HCT116 (cell line): ENCODE results near the gene MCRS1. TPM values are rescaled to one million over a fixed set of nuclear protein-coding genes. Genes with fewer than 3 reads are reported as not detected.
A peak's percentile ranks its signal among the peaks of the same experiment; 100 is the strongest.

Experiments
- ATAC-seq: fragments of 200-7000 bp; cut with Tn5 transposase; 2 replicates; pipeline ENCODE4 v1.9.1; 2020; ENCODE audit warnings: mild to moderate bottlenecking, moderate library complexity
- BruUV-seq: library from RNA; stranded (reverse); fragments of 400-500 nt; replicated peaks from 2 replicates; lab custom pipeline; 2021; lab: Mats Ljungman, UMichigan
- CTCF ChIA-PET: fragments of 300-600 bp; sonication (Branson Sonifier 250); formaldehyde crosslinking; loops from one replicate; lab custom pipeline; 2021; ENCODE audit warnings: antibody characterized with exemption; lab: Charles Lee
- POLR2A ChIA-PET: fragments of 300-600, 350-600 bp; sonication (Branson Sonifier 250); formaldehyde crosslinking; loops from one replicate; lab custom pipeline; 2021; ENCODE audit warnings: antibody characterized with exemption; lab: Charles Lee
- RAD21 ChIA-PET, 2 experiments: fragments of 300-600 bp; sonication (Branson Sonifier 250); formaldehyde crosslinking; loops; one replicate each; lab custom pipeline; 2023; ENCODE audit warnings: low total read pairs in 2 of 2; ENCODE audit not compliant: uncharacterized antibody in 2 of 2, unreplicated experiment in 2 of 2, low non-redundant PET in 1 of 2; lab: Charles Lee
- DNase-seq: peaks from one replicate; pipeline ENCODE4 v3.0.0-alpha.2; 2010; ENCODE audit warnings: low read depth, low spot score
- H2AFZ ChIP-seq: fragments of 200-600 bp; shearing (Covaris generic), sonication (generic); 2 replicates; pipeline ENCODE4 v1.6.1; 2017; ENCODE audit warnings: low read depth, mixed run types, mixed read lengths, antibody characterized with exemption, low read length; ENCODE audit not compliant: poor library complexity, severe bottlenecking
- H3K27ac ChIP-seq: 2 replicates; pipeline ENCODE4 v1.5.1; 2012; ENCODE audit warnings: low read depth, low read length
- H3K27me3 ChIP-seq: fragments of 200-600 bp; sonication (generic); 2 replicates; pipeline ENCODE4 v1.6.1; 2016; ENCODE audit warnings: mixed run types, low read length, mixed read lengths; ENCODE audit not compliant: insufficient read depth
- H3K36me3 ChIP-seq, 2 experiments: fragments of 200-500 bp in 1 of 2; fragments of 200-600 bp in 1 of 2; sonication (Bioruptor generic) in 1 of 2; sonication (generic) in 1 of 2; 2 replicates each; pipeline versions ENCODE4 v1.5.1 to v1.6.1; 2014 to 2016; ENCODE audit warnings: low read length in 2 of 2, inconsistent platforms in 1 of 2, mixed read lengths in 1 of 2, mixed run types in 1 of 2; ENCODE audit not compliant: insufficient read depth in 2 of 2, control insufficient read depth in 1 of 2
- H3K4me1 ChIP-seq, 2 experiments: fragments of 200-600 bp in 1 of 2; sonication (generic) in 1 of 2; 2 replicates each; pipeline versions ENCODE4 v1.5.1 to v1.6.1; 2012 to 2017; ENCODE audit warnings: low read length in 2 of 2, inconsistent platforms in 1 of 2, mild to moderate bottlenecking in 1 of 2, mixed read lengths in 1 of 2, mixed run types in 1 of 2, moderate library complexity in 1 of 2; ENCODE audit not compliant: insufficient read depth in 2 of 2, control insufficient read depth in 1 of 2
- H3K4me2 ChIP-seq: fragments of 200-600 bp; sonication (generic); 2 replicates; pipeline ENCODE4 v1.6.1; 2017; ENCODE audit warnings: mixed run types, low read length, mixed read lengths
- H3K4me3 ChIP-seq, 2 experiments: fragments of 200-600 bp in 1 of 2; sonication (generic) in 1 of 2; replicated peaks in 1 of 2; 2 replicates each; pipeline ENCODE4 v1.5.1; 2011 to 2016; ENCODE audit warnings: low read length in 2 of 2, control low read depth in 1 of 2, low read depth in 1 of 2, mild to moderate bottlenecking in 1 of 2, mixed read lengths in 1 of 2, mixed run types in 1 of 2
- H3K79me2 ChIP-seq: fragments of 200-600 bp; sonication (generic); 2 replicates; pipeline ENCODE4 v1.6.1; 2017; ENCODE audit warnings: mild to moderate bottlenecking, mixed run types, low read length, moderate library complexity, mixed read lengths; ENCODE audit not compliant: insufficient read depth
- H3K9ac ChIP-seq: fragments of 200-600 bp; sonication (generic); 2 replicates; pipeline ENCODE4 v1.6.1; 2016; ENCODE audit warnings: low read length, mixed read lengths
- H3K9me2 ChIP-seq: fragments of 200-600 bp; sonication (generic), shearing (Covaris generic); 2 replicates; pipeline ENCODE4 v1.6.1; 2017; ENCODE audit warnings: mixed run types, mild to moderate bottlenecking, moderate library complexity; ENCODE audit not compliant: insufficient read depth
- H3K9me3 ChIP-seq, 2 experiments: fragments of 200-500 bp in 1 of 2; fragments of 200-600 bp in 1 of 2; sonication (Bioruptor generic) in 1 of 2; sonication (generic) in 1 of 2; 2 replicates each; pipeline ENCODE4 v1.6.1; 2014 to 2017; ENCODE audit warnings: low read length in 2 of 2, mixed read lengths in 2 of 2, inconsistent platforms in 1 of 2, low read depth in 1 of 2, mild to moderate bottlenecking in 1 of 2, mixed run types in 1 of 2, moderate library complexity in 1 of 2; ENCODE audit not compliant: control insufficient read depth in 1 of 2, insufficient read depth in 1 of 2
- H4K20me1 ChIP-seq: fragments of 200-600 bp; sonication (generic), shearing (Covaris generic); 2 replicates; pipeline ENCODE4 v1.6.1; 2017; ENCODE audit warnings: mixed run types, mild to moderate bottlenecking, moderate library complexity; ENCODE audit not compliant: insufficient read depth
- CEBPB ChIP-seq: IDR thresholded peaks from 2 replicates; pipeline ENCODE4 v1.6.1; 2012; ENCODE audit warnings: low read depth
- EZH2phosphoT487 ChIP-seq: fragments of 200-600 bp; IDR thresholded peaks from 2 replicates; pipeline ENCODE4 v1.6.1; 2018; ENCODE audit warnings: antibody characterized with exemption, borderline replicate concordance
- POLR2A ChIP-seq: IDR thresholded peaks from 2 replicates; pipeline ENCODE4 v1.7.0; 2011; ENCODE audit warnings: borderline replicate concordance; ENCODE audit not compliant: insufficient read depth, insufficient read length; ENCODE audit errors: extremely low read depth
- RAD21 ChIP-seq: IDR thresholded peaks from 2 replicates; pipeline ENCODE4 v1.6.1; 2012; ENCODE audit warnings: low read depth, mild to moderate bottlenecking
- YY1 ChIP-seq: IDR thresholded peaks from 2 replicates; pipeline ENCODE4 v1.6.1; 2011; ENCODE audit warnings: low read length, low read depth, moderate library complexity, mild to moderate bottlenecking; ENCODE audit not compliant: insufficient replicate concordance; ENCODE audit errors: extremely low read depth
- ZBTB33 ChIP-seq: IDR thresholded peaks from 2 replicates; pipeline ENCODE4 v1.6.1; 2011; ENCODE audit warnings: mild to moderate bottlenecking, low read length, moderate library complexity; ENCODE audit not compliant: insufficient replicate concordance; ENCODE audit errors: extremely low read depth
- ZFX ChIP-seq: fragments of 450-650 bp; IDR thresholded peaks from 2 replicates; pipeline ENCODE4 v1.6.1; 2017
- intact Hi-C: fragments of 100-400 bp; cut with micrococcal nuclease; formaldehyde crosslinking; loops from 2 replicates; pipeline ENCODE4 v1.10.0; 2022
- total RNA-seq: library from RNA; stranded (reverse); gene quantifications from one replicate; pipeline ENCODE4 v1.2.1, GENCODE V29; 2021; ENCODE audit not compliant: unreplicated experiment

Gene MCRS1
- total RNA-seq, 1 experiment from 2014 or later, result 91.9 TPM

GRCh38 chr12:49543914-49544815 lies 23.8 kb downstream of the MCRS1 start:
- Histone ChIP-seq H3K36me3 (peaks cover 0 to 7% of the 10 kb centered on the region in 2 experiments; a peak in 2 of 4 replicates), H3K27me3 (no peaks in the 10 kb centered on the region), H3K79me2 (peaks cover 16% of the 10 kb centered on the region), H2AFZ (no peak overlapping the region), H3K4me1 (peaks cover 9 to 17% of the 10 kb centered on the region in 2 experiments), H3K9ac (no peak overlapping the region), H3K9me2 (no peaks in the 10 kb centered on the region), H3K4me2 (no peak overlapping the region), H4K20me1 (no peaks in the 10 kb centered on the region), H3K4me3 (no peak overlapping the region), H3K9me3 (no peaks in the 10 kb centered on the region), H3K27ac (no peak overlapping the region)
- DNase-seq (no peak), ATAC-seq (no peak)
- TF ChIP-seq ZFX (0 out of 2 replicates have a peak, but pooled peaks have one; percentile 7), YY1 (no peak)
- BruUV-seq, result no TSS peak
- intact Hi-C loops, result no loop called here
- ChIA-PET POLR2A (no interaction called here), CTCF (no interaction called here), RAD21 (interaction anchor here in 1 of 2 experiments (0.7 kb wide), 1 partner anchor 186 kb away, joined by 3 read pairs; no protein-coding TSS in a partner anchor)

GRCh38 chr12:49543221-49543913 lies 24.6 kb downstream of the MCRS1 start:
- no TSS peak for BruUV-seq
- H3K4me2 ChIP-seq, result no peak overlapping the region
- H3K9ac ChIP-seq, result no peak overlapping the region
- no peak overlapping the region for H2AFZ ChIP-seq
- CTCF ChIA-PET, result no interaction called here
- H3K27me3 ChIP-seq, result no peaks in the 10 kb centered on the region
- no peaks in the 10 kb centered on the region for H3K9me3 ChIP-seq
- H3K27ac ChIP-seq, result no peak overlapping the region
- peaks cover 0 to 7% of the 10 kb centered on the region in 2 experiments; a peak in 2 of 4 replicates for H3K36me3 ChIP-seq
- DNase-seq (no peak), ATAC-seq (no peak)
- RAD21 ChIA-PET, result no interaction called here
- POLR2A ChIA-PET, result no interaction called here
- H3K4me3 ChIP-seq, result no peak overlapping the region
- H4K20me1 ChIP-seq, result no peaks in the 10 kb centered on the region
- no peaks in the 10 kb centered on the region for H3K9me2 ChIP-seq
- H3K4me1 ChIP-seq, result peaks cover 9 to 21% of the 10 kb centered on the region in 2 experiments
- TF ChIP-seq POLR2A (no peak), CEBPB (no peak), EZH2phosphoT487 (no peak), RAD21 (no peak), ZBTB33 (no peak)
- TF ChIP-seq, all 23 proteins: peak for 0
- intact Hi-C loops, result no loop called here
- H3K79me2 ChIP-seq, result peaks cover 16% of the 10 kb centered on the region
